ENCODE measurements around the gene LIN37. TPM values are rescaled to one million over a fixed set of nuclear protein-coding genes. Genes with fewer than 3 reads are reported as not detected.

Gene LIN37
- total and polyA plus RNA-seq, 2 of the 13 experiments (the other 11 are each of a cell fraction or from before 2014, with no cell fraction given), result 6.3 to 8.7 TPM

DNA sequence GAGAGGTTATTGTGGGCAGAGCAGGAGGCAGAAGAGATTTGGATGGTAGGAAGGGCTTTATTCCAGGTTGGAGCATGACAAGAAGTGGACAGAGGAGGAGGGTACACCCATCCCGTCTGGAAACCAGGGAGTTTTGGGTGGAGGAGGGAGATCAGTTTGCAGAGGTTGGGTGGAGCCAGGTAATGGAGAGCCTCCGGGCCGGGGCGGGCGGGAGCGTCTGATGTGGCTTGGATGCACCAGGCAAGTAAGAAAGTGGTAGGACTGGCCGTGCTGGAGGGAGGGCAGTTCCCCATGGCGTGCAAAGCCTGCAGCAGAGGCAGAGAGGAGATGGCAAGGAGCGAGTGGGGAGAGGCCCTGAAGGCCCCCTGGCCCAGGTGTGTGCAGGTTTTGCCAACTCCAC is 17.0 kb upstream of the LIN37 start (continued):
- TF ChIP-seq SRY (CRISPR knock-in tag; IDR thresholded peaks at IDR 0.05) (no peak), AKNA (CRISPR knock-in tag; IDR thresholded peaks at IDR 0.05; ENCODE audit: borderline replicate concordance) (no peak), RFX5 (IDR thresholded peaks at IDR 0.05; ENCODE audit: low read depth, low read length) (no peak), ZNF768 (CRISPR knock-in tag; IDR thresholded peaks at IDR 0.05) (no peak), TBL1XR1 (IDR thresholded peaks at IDR 0.05; ENCODE audit: borderline replicate concordance, low read length, partially characterized antibody) (no peak), JUND (CRISPR knock-in tag; IDR thresholded peaks at IDR 0.05) (no peak), ZZZ3 (CRISPR knock-in tag; IDR thresholded peaks at IDR 0.05; ENCODE audit: borderline replicate concordance) (no peak), ZNF609 (CRISPR knock-in tag; IDR thresholded peaks at IDR 0.05; ENCODE audit: borderline replicate concordance) (no peak)
- TF ChIP-seq, protein P1, sequence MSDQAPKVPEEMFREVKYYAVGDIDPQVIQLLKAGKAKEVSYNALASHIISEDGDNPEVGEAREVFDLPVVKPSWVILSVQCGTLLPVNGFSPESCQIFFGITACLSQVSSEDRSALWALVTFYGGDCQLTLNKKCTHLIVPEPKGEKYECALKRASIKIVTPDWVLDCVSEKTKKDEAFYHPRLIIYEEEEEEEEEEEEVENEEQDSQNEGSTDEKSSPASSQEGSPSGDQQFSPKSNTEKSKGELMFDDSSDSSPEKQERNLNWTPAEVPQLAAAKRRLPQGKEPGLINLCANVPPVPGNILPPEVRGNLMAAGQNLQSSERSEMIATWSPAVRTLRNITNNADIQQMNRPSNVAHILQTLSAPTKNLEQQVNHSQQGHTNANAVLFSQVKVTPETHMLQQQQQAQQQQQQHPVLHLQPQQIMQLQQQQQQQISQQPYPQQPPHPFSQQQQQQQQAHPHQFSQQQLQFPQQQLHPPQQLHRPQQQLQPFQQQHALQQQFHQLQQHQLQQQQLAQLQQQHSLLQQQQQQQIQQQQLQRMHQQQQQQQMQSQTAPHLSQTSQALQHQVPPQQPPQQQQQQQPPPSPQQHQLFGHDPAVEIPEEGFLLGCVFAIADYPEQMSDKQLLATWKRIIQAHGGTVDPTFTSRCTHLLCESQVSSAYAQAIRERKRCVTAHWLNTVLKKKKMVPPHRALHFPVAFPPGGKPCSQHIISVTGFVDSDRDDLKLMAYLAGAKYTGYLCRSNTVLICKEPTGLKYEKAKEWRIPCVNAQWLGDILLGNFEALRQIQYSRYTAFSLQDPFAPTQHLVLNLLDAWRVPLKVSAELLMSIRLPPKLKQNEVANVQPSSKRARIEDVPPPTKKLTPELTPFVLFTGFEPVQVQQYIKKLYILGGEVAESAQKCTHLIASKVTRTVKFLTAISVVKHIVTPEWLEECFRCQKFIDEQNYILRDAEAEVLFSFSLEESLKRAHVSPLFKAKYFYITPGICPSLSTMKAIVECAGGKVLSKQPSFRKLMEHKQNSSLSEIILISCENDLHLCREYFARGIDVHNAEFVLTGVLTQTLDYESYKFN (CRISPR knock-in tag; conservative IDR thresholded peaks at IDR 0.05), result no peak
- TF ChIP-seq, protein P2, sequence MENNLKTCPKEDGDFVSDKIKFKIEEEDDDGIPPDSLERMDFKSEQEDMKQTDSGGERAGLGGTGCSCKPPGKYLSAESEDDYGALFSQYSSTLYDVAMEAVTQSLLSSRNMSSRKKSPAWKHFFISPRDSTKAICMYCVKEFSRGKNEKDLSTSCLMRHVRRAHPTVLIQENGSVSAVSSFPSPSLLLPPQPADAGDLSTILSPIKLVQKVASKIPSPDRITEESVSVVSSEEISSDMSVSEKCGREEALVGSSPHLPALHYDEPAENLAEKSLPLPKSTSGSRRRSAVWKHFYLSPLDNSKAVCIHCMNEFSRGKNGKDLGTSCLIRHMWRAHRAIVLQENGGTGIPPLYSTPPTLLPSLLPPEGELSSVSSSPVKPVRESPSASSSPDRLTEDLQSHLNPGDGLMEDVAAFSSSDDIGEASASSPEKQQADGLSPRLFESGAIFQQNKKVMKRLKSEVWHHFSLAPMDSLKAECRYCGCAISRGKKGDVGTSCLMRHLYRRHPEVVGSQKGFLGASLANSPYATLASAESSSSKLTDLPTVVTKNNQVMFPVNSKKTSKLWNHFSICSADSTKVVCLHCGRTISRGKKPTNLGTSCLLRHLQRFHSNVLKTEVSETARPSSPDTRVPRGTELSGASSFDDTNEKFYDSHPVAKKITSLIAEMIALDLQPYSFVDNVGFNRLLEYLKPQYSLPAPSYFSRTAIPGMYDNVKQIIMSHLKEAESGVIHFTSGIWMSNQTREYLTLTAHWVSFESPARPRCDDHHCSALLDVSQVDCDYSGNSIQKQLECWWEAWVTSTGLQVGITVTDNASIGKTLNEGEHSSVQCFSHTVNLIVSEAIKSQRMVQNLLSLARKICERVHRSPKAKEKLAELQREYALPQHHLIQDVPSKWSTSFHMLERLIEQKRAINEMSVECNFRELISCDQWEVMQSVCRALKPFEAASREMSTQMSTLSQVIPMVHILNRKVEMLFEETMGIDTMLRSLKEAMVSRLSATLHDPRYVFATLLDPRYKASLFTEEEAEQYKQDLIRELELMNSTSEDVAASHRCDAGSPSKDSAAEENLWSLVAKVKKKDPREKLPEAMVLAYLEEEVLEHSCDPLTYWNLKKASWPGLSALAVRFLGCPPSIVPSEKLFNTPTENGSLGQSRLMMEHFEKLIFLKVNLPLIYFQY (CRISPR knock-in tag; IDR thresholded peaks at IDR 0.05; ENCODE audit: borderline replicate concordance), result no peak
